K562 (cell line): ENCODE data around the gene SV2C. TPM values are rescaled to one million over a fixed set of nuclear protein-coding genes. Genes with fewer than 3 reads are reported as not detected.

Experiments
- AFF1 ChIP-seq, 2 experiments: fragments of 450-650 bp; IDR thresholded peaks; 2 replicates each; pipeline ENCODE4 v1.6.1; 2018; ENCODE audit warnings: mild to moderate bottlenecking in 2 of 2, low read depth in 1 of 2; ENCODE audit not compliant: partially characterized antibody in 2 of 2
- CHD1 ChIP-seq: fragments of 200-600 bp; sonication (generic); IDR thresholded peaks from one replicate; pipeline ENCODE4 v1.6.1; 2012; ENCODE audit warnings: mild to moderate bottlenecking, moderate library complexity, low read length, inconsistent platforms
- CREM ChIP-seq: IDR thresholded peaks from 2 replicates; pipeline ENCODE4 v1.6.1; 2014; ENCODE audit warnings: antibody characterized with exemption, low read depth
- E2F5 ChIP-seq: sonication (generic); formaldehyde crosslinking; IDR thresholded peaks from 2 replicates; pipeline ENCODE4 v1.8.0; 2022; ENCODE audit warnings: mild to moderate bottlenecking, missing genetic modification reagents
- HDAC1 ChIP-seq, 2 experiments: fragments of 450-650 bp; IDR thresholded peaks; 2 replicates each; pipeline ENCODE4 v1.6.1; 2016 to 2017; ENCODE audit warnings: inconsistent platforms in 1 of 2, mild to moderate bottlenecking in 1 of 2, moderate library complexity in 1 of 2
- IFI16 ChIP-seq: fragments of 250-450 bp; sonication (Bioruptor Pico); IDR thresholded peaks from 2 replicates; pipeline ENCODE4 v2.1.2; 2022; ENCODE audit warnings: mild to moderate bottlenecking, inconsistent platforms
- KLF16 ChIP-seq: IDR thresholded peaks from 2 replicates; pipeline ENCODE4 v1.6.1; 2016; ENCODE audit warnings: antibody characterized with exemption
- MBD2 ChIP-seq: sonication (generic); IDR thresholded peaks from 2 replicates; pipeline ENCODE4 v1.6.1; 2016; ENCODE audit warnings: low read depth, borderline replicate concordance
- MCM7 ChIP-seq, 2 experiments: fragments of 450-650 bp; IDR thresholded peaks; 2 replicates each; pipeline ENCODE4 v1.6.1; 2016 to 2018
- MYC ChIP-seq, 2 experiments: fragments of 250-450 bp in 1 of 2; sonication (Bioruptor Pico) in 1 of 2; IDR thresholded peaks; 2 replicates each; pipeline versions ENCODE4 v1.5.1 to v1.6.1; 2012 to 2021; ENCODE audit warnings: low read depth in 2 of 2, borderline replicate concordance in 1 of 2, improper control_type of control experiment in 1 of 2, low read length in 1 of 2, mild to moderate bottlenecking in 1 of 2, moderate library complexity in 1 of 2
- NFXL1 ChIP-seq: fragments of 450-650 bp; formaldehyde crosslinking; IDR thresholded peaks from 2 replicates; pipeline ENCODE4 v1.4.0; 2021; ENCODE audit warnings: mild to moderate bottlenecking
- PCBP2 ChIP-seq: fragments of 200-400 bp; formaldehyde crosslinking; IDR thresholded peaks from 2 replicates; pipeline ENCODE4 v1.6.1; 2018; ENCODE audit warnings: low read length, low read depth, mild to moderate bottlenecking, moderate library complexity; ENCODE audit not compliant: poor library complexity, severe bottlenecking
- PHF8 ChIP-seq: fragments of 200-600 bp; sonication (generic); IDR thresholded peaks from 2 replicates; pipeline ENCODE4 v1.6.1; 2012; ENCODE audit warnings: mixed run types, mild to moderate bottlenecking, inconsistent platforms, low read length, moderate library complexity, borderline replicate concordance
- PRMT5 ChIP-seq: sonication (generic); formaldehyde crosslinking; IDR thresholded peaks from 2 replicates; pipeline ENCODE4 v1.5.0; 2020; ENCODE audit warnings: missing genetic modification reagents
- RB1 ChIP-seq: fragments of 450-650 bp; IDR thresholded peaks from 2 replicates; pipeline ENCODE4 v1.6.1; 2017; ENCODE audit warnings: low read depth, mild to moderate bottlenecking
- SREBF2 ChIP-seq: sonication (generic); formaldehyde crosslinking; IDR thresholded peaks from 2 replicates; pipeline ENCODE4 v1.4.0; 2020; ENCODE audit warnings: mild to moderate bottlenecking, missing genetic modification reagents
- TAL1 ChIP-seq: fragments of 450-650 bp; IDR thresholded peaks from 2 replicates; pipeline ENCODE4 v1.6.1; 2016; ENCODE audit warnings: mild to moderate bottlenecking
- ZBTB1 ChIP-seq: sonication (generic); formaldehyde crosslinking; IDR thresholded peaks from 2 replicates; pipeline ENCODE4 v1.8.1; 2023; ENCODE audit warnings: missing genetic modification reagents, low read depth, mild to moderate bottlenecking, borderline replicate concordance
- ZBTB11 ChIP-seq, 3 experiments: fragments of 200-800 bp in 1 of 3; fragments of 250-450 bp in 1 of 3; fragments of 450-650 bp in 1 of 3; sonication (Bioruptor Pico) in 1 of 3; sonication (Bioruptor generic) in 1 of 3; formaldehyde crosslinking in 1 of 3; IDR thresholded peaks; 2 replicates each; pipeline versions ENCODE4 v1.6.1 to v1.8.0; 2016 to 2022; ENCODE audit warnings: mild to moderate bottlenecking in 2 of 3, missing genetic modification characterization in 2 of 3, missing compliant biosample characterization in 1 of 3, moderate library complexity in 1 of 3
- ZNF695 ChIP-seq: fragments of 450-650 bp; formaldehyde crosslinking; IDR thresholded peaks from 2 replicates; pipeline ENCODE4 v1.4.0; 2020; ENCODE audit warnings: mild to moderate bottlenecking, moderate library complexity
- polyA plus RNA-seq, 8 experiments: library from polyadenylated mRNA; depleted of rRNA in 4 of 8; stranded (reverse) in 5 of 8; unstranded in 3 of 8; fragments of >200 nt; fragmentation: Nextera tagmentation in 2 of 8; fragmentation: Illumina TruSeq in 1 of 8; extraction: Ambion mirVana in 2 of 8; extraction: Trizol in 1 of 8; gene quantifications; 2 replicates each; pipeline versions ENCODE4 v1.2.1 to v1.2.3, GENCODE V29; 2011 to 2014; ENCODE audit warnings: inconsistent platforms in 1 of 8, missing spikeins in 1 of 8
- total RNA-seq, 7 experiments: library from RNA; depleted of rRNA in 6 of 7; stranded (reverse); fragments of >200 nt in 6 of 7; fragmentation: Illumina TruSeq in 2 of 7; extraction: Trizol in 2 of 7; gene quantifications; 2 replicates each; pipeline versions ENCODE4 v1.2.1 to v1.2.3, GENCODE V29; 2011 to 2021; ENCODE audit warnings: low replicate concordance in 1 of 7

SV2C gene
- total and polyA plus RNA-seq, 9 of the 15 experiments (the other 6 are each of a cell fraction or from before 2014, with no cell fraction given): 0.05 TPM; not detected in 8

GRCh38 chr5:76402251-76402885, 319.2 kb downstream of the SV2C start (continued):
- TF ChIP-seq PHF8 (no peak), CREM (peak; percentile 30), PCBP2 (no peak), MBD2 (no peak), KLF16 (peak; percentile 58), HDAC1 (IDR thresholded peaks at IDR 0.05) (peak in 1 of 2 experiments; percentile 16; a peak in 1 of 4 replicates), ZBTB11 (CRISPR knock-in tag; IDR thresholded peaks at IDR 0.05) (peak in 1 of 3 experiments; percentile 38; a peak in 1 of 6 replicates), TAL1 (peak; percentile 75), E2F5 (CRISPR knock-in tag) (no peak), ZBTB1 (CRISPR knock-in tag) (0 out of 2 replicates have a peak, but pooled peaks have one; percentile 15), IFI16 (CRISPR knock-in tag) (no peak), PRMT5 (CRISPR knock-in tag) (no peak), ZNF695 (CRISPR knock-in tag) (no peak), MCM7 (IDR thresholded peaks at IDR 0.05) (no peak), SREBF2 (CRISPR knock-in tag) (no peak), RB1 (0 out of 2 replicates have a peak, but pooled peaks have one; percentile 33), NFXL1 (CRISPR knock-in tag) (no peak), MYC (IDR thresholded peaks at IDR 0.05; ENCODE audit: low read depth, low read length) (peak; percentile 54; the same call in 1 of the 2 replicates), MYC (CRISPR knock-in tag; IDR thresholded peaks at IDR 0.05; ENCODE audit: borderline replicate concordance, low read depth) (no peak), AFF1 (IDR thresholded peaks at IDR 0.05; ENCODE audit: low read depth in 1 of 2, partially characterized antibody in 2 of 2) (no peak), CHD1 (no peak)
